ENCODE data around the gene SCUBE1. TPM values are rescaled to one million over a fixed set of nuclear protein-coding genes. Genes with fewer than 3 reads are reported as not detected.

The SCUBE1 gene
- total and polyA plus RNA-seq, 2 of the 4 experiments (the other 2 are of a cell fraction), result not detected

- 96% methylated on average over 11 of the region's 23 CpGs; no CpG with 5 or more reads in 1 of the 2 experiments for WGBS, 2 experiments (ENCODE audit: extremely low coverage in 2 of 2, insufficient read length in 1 of 2)
- POLR2A ChIA-PET (ENCODE audit: unreplicated experiment), result no interaction called here
These were observed 173.7 kb downstream of the SCUBE1 start for GRCh38 chr22:43169310-43170130.

More at GRCh38 chr22:43169310-43170130, 173.7 kb downstream of the SCUBE1 start:
- no peak overlapping the region for H3K4me2 ChIP-seq (ENCODE audit: low read depth, low read length)
- no peaks in the 10 kb centered on the region for H3K27me3 ChIP-seq (ENCODE audit: control insufficient read depth, insufficient read depth, low read length)
- no peak overlapping the region for H2BK120ac ChIP-seq (ENCODE audit: low read depth, low read length)
- H3K4ac ChIP-seq (ENCODE audit: low read depth, low read length), result no peak overlapping the region
- no peak overlapping the region for H3K4me3 ChIP-seq (ENCODE audit: insufficient read depth, low read depth, low read length)
- no peak overlapping the region for H3K23ac ChIP-seq (ENCODE audit: low read depth, low read length)
- H3K14ac ChIP-seq (replicated peaks; ENCODE audit: low read depth, low read length), result no peak overlapping the region
- no peak overlapping the region for H4K8ac ChIP-seq (ENCODE audit: low read depth in 2 of 2, low read length in 2 of 2)
- no TSS peak for BruUV-seq (replicated peaks)
- H3K79me1 ChIP-seq (ENCODE audit: low read depth in 1 of 2, low read length in 2 of 2), result no peaks in the 10 kb centered on the region
- CTCF ChIA-PET, result no interaction called here
- H3K56ac ChIP-seq (ENCODE audit: extremely low read depth, insufficient read depth, low read length), result no peak overlapping the region
- no peak overlapping the region for H2AFZ ChIP-seq (replicated peaks; ENCODE audit: low read length, poor library complexity)
- DNase-seq, result no peak
- no peak overlapping the region for H4K5ac ChIP-seq (ENCODE audit: low read depth, low read length)
- H2AK9ac ChIP-seq (replicated peaks; ENCODE audit: low read depth, low read length, poor library complexity), result no peak overlapping the region
- no peaks in the 10 kb centered on the region for H3K4me1 ChIP-seq (ENCODE audit: control insufficient read depth, insufficient read depth, low read length)
- no peak for ATAC-seq (ENCODE audit: low read depth)
- no peak overlapping the region for H3K9ac ChIP-seq (ENCODE audit: low read depth, low read length)
- peaks cover 2% of the 10 kb centered on the region for H4K20me1 ChIP-seq (ENCODE audit: insufficient read depth, low read length)
- no peak overlapping the region for H2BK15ac ChIP-seq (ENCODE audit: low read depth, low read length)
- H3K36me3 ChIP-seq (ENCODE audit: control insufficient read depth, insufficient read depth, low read length), result peaks cover 39% of the 10 kb centered on the region
- H3K27ac ChIP-seq (ENCODE audit: insufficient read depth, low read length), result no peak overlapping the region
- no peak overlapping the region for H4K91ac ChIP-seq (ENCODE audit: insufficient read depth, low read depth, low read length)
- dilution Hi-C loops (cut with HindIII; ENCODE audit: low sequenced_read_pairs, unreplicated experiment), result no loop called here
- in situ Hi-C loops (cut with MboI; ENCODE audit: low sequenced_read_pairs), result no loop called here
- H3K18ac ChIP-seq (ENCODE audit: low read depth, low read length), result no peak overlapping the region
- no peaks in the 10 kb centered on the region; the same call in 1 of the 2 replicates for H3K9me1 ChIP-seq (ENCODE audit: insufficient read depth, low read length)
- intact Hi-C loops (cut with micrococcal nuclease), result no loop called here
- no peak overlapping the region for H2BK5ac ChIP-seq (ENCODE audit: low read depth, low read length, poor library complexity, severe bottlenecking)
- TF ChIP-seq NFE2L2 (IDR thresholded peaks at IDR 0.05; ENCODE audit: low read depth, low read length), result no peak
- TF ChIP-seq MAFK (IDR thresholded peaks at IDR 0.05; ENCODE audit: low read depth, low read length), result no peak
- no peak for TF ChIP-seq RAD21 (IDR thresholded peaks at IDR 0.05; ENCODE audit: low read length)
- TF ChIP-seq ELK1 (IDR thresholded peaks at IDR 0.05; ENCODE audit: borderline replicate concordance, low read depth, low read length), result no peak
- no peak for TF ChIP-seq RFX5 (IDR thresholded peaks at IDR 0.05; ENCODE audit: low read depth, low read length)
- no peak for TF ChIP-seq SMC3 (IDR thresholded peaks at IDR 0.05; ENCODE audit: low read depth, low read length)
- TF ChIP-seq MXI1 (IDR thresholded peaks at IDR 0.05; ENCODE audit: borderline replicate concordance, low read depth, low read length), result no peak
- no peak for TF ChIP-seq CHD1 (IDR thresholded peaks at IDR 0.05; ENCODE audit: low read depth, low read length)
- TF ChIP-seq FOS (IDR thresholded peaks at IDR 0.05; ENCODE audit: low read depth, low read length), result no peak
- TF ChIP-seq, protein P1, sequence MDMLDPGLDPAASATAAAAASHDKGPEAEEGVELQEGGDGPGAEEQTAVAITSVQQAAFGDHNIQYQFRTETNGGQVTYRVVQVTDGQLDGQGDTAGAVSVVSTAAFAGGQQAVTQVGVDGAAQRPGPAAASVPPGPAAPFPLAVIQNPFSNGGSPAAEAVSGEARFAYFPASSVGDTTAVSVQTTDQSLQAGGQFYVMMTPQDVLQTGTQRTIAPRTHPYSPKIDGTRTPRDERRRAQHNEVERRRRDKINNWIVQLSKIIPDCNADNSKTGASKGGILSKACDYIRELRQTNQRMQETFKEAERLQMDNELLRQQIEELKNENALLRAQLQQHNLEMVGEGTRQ (IDR thresholded peaks at IDR 0.05; ENCODE audit: low read depth, low read length), result no peak
- no peak for TF ChIP-seq MAZ (IDR thresholded peaks at IDR 0.05; ENCODE audit: borderline replicate concordance, low read depth, low read length)
- no peak for TF ChIP-seq CTCF (conservative IDR thresholded peaks at IDR 0.05; ENCODE audit: low read depth, low read length)
- no peak for TF ChIP-seq RCOR1 (IDR thresholded peaks at IDR 0.05; ENCODE audit: insufficient replicate concordance, low read length)
- no peak for TF ChIP-seq POLR2A (IDR thresholded peaks at IDR 0.05; ENCODE audit: low read depth, low read length)
- no peak for TF ChIP-seq BHLHE40 (IDR thresholded peaks at IDR 0.05; ENCODE audit: low read depth, low read length)
- TF ChIP-seq CEBPB (IDR thresholded peaks at IDR 0.05; ENCODE audit: low read depth, low read length), result no peak
- H2AK5ac ChIP-seq (ENCODE audit: low read depth, low read length), result no peak overlapping the region
- no peak overlapping the region for H2BK20ac ChIP-seq (ENCODE audit: low read depth, low read length)
- no peaks in the 10 kb centered on the region for H3K9me3 ChIP-seq (ENCODE audit: control insufficient read depth, insufficient read depth, low read length)

Data from IMR-90 (cell line).